AG10803 (cell line): ENCODE data around the gene MCM3AP.

Source experiments
- DNase-seq: peaks from one replicate; pipeline ENCODE4 v3.0.0; 2010; ENCODE audit warnings: low read depth
- H3K4me3 ChIP-seq: 2 replicates; pipeline ENCODE4 v1.5.1; 2011; ENCODE audit warnings: mild to moderate bottlenecking, low read length, control low read depth
- TF ChIP-seq, protein P1 (sequence below): conservative IDR thresholded peaks from 2 replicates; pipeline ENCODE4 v1.5.1; 2011; ENCODE audit warnings: mild to moderate bottlenecking, low read length, control low read depth, inconsistent platforms

MCM3AP gene

DNA sequence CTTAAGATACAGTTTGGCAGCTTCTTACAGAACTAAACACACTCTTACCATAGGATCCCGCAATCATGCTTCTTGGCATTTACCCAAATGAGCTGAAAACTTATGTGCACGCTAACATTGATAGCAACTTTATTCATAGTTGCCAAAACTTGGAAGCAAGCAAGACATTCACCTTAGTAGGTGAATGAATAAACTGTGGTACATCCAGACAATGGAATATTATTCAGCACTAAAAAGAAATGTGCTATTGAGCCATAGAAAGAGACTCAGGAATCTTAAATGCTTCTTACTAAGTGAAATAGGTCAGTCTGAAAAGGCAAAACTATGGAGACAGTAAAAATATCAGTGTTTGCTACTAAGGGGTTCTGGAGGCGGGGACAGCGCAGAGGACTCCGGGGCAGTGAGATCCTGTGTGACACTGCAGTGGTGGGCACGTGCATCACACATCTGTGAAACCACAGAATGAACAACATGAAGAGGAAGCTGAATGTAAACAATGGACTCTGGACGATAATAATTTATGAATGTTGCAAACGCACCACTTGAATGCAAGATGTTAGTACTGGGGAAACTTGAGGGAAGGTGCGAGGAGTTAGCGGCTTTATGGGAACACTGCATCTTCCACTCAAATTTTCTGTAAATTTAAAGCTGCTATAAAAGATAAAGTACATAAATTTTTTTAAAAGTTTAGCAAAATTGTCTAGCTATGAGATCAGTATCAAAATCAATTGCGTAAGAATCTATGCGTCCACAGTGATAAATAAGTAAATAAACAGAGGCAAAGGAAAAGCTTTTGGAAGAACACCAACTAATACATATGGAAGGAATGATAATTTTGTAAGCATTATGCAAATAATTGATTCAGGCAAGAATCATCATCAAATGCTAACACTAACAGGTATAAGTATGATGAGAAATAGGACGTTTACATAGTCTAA, 85.7 kb downstream of the MCM3AP start:
- no peak for DNase-seq
- no peak overlapping the region for H3K4me3 ChIP-seq
- TF ChIP-seq, protein P1, sequence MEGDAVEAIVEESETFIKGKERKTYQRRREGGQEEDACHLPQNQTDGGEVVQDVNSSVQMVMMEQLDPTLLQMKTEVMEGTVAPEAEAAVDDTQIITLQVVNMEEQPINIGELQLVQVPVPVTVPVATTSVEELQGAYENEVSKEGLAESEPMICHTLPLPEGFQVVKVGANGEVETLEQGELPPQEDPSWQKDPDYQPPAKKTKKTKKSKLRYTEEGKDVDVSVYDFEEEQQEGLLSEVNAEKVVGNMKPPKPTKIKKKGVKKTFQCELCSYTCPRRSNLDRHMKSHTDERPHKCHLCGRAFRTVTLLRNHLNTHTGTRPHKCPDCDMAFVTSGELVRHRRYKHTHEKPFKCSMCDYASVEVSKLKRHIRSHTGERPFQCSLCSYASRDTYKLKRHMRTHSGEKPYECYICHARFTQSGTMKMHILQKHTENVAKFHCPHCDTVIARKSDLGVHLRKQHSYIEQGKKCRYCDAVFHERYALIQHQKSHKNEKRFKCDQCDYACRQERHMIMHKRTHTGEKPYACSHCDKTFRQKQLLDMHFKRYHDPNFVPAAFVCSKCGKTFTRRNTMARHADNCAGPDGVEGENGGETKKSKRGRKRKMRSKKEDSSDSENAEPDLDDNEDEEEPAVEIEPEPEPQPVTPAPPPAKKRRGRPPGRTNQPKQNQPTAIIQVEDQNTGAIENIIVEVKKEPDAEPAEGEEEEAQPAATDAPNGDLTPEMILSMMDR, result no peak

DNA sequence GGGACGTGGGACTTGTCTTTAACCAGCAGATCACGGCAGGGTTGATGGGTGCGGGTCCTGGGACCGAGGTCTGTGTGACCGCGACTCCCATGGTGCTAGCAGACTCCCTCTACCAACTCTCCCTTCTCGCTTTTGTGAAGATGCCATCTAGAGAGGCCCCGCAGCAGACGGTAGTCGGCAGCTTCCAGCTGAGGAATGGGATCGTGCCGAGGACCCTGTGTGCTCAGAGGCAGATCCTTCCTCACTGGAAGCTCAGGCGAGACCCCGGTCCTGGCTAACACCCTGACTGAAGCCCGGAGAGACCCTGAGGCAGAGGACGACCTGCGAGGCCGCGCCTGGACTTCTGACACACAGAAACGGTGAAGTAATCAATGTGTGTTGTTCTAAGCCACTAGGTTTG, 88.7 kb downstream of the MCM3AP start:
- no peak overlapping the region for H3K4me3 ChIP-seq
- DNase-seq, result no peak
- TF ChIP-seq, protein P1, result no peak

DNA sequence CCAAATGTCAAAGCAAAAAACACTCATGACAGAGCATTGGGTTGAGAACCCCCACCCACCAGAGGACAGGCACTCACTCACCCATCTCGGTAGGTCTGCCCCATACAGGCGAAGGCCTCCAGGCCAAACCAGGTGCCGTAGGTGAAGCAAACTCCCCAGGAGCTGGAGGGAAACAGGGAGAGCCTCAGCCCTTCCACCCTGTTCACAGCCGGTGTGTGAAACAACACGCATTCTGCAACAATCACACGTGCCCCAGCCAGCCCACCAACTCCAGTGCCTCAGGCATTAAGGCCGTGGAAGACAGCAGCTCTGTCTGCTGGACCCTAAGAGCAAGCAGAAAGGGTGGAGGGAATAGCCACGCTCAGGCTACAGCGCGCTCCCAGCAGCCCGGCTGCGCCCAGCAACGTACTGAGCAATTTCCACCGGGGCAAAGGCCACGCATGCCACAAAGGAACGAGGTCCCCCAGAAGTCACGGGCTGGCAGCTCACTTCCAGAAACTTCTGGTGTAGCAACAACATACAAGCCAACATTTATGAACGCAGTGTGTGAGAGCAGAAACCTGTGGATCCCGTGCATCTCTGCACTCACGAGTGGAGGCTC, 89.7 kb downstream of the MCM3AP start:
- no peak overlapping the region for H3K4me3 ChIP-seq
- TF ChIP-seq, protein P1, result no peak
- no peak for DNase-seq

DNA sequence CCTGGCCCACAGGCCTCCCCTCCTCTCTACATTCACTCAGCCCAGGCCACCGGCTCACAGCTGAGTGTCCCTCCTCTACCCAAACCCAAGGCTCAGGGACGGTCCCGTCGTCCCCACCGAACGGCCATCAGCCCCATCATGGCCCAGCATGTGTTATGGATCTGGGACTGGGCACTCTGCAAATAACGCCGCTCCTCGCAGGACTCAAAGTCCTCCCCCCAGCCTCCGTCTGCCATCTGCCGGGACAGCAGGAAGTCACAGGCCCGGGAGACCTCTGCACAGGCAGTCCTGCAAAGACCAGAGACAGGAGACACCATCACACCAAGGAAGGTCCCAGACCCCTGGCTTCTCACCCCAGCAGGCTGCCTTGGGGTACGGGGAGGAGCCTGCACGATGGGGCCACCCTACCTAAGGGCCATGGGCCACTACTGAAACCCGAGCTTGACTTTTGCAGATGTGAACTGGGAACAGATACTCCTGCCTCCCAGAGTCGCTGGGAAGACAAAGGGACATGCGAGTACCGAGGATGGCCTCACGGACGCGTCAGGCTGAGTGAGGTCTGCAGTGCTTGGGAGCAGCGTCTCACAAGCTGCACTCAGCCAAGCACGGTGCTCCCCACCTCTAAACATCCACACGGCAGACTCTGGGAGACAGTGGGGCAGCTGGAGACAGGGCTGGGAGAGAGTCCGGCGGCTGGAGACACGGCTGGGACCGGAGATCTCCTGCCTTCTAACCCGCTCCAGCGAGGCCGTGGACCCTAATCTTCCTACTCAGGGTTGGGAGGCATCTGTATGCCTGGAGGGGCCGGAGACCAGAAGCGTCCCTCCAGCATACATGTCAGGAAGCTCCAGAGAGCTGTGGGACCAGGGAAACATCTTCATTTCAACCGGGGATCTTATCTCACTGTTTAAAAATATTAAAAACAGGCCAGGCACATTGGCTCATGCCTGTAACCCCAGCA, 90.8 kb downstream of the MCM3AP start:
- H3K4me3 ChIP-seq, result no peak overlapping the region
- TF ChIP-seq, protein P1, result no peak
- DNase-seq, result no peak

DNA sequence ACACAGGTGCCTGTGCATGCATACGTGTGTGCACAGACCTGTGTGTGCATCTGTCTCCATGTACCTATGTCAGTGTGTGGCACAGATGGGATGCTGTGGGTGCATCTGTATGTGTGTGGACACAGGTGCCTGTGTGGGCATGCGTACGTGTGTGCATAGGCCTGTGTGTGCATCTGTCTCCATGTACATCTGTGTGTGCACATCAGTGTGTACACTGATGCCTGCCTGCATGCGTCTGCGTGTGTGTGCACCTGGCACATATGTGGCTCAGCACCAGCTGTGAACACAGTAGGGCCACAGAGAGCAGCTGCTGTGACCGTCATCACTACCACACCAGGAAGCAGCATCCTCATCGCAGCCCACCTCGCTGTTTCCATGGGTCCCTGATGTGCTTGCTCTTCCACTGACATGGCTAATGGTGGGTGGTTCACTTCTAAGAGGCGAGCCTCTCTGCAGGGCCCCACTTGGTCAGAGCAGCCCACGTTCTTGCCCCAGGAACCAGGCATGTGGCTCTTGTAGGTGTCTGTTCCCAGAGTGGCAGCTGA, 91.5 kb downstream of the MCM3AP start:
- no peak overlapping the region for H3K4me3 ChIP-seq
- no peak for DNase-seq
- TF ChIP-seq, protein P1, result no peak

DNA sequence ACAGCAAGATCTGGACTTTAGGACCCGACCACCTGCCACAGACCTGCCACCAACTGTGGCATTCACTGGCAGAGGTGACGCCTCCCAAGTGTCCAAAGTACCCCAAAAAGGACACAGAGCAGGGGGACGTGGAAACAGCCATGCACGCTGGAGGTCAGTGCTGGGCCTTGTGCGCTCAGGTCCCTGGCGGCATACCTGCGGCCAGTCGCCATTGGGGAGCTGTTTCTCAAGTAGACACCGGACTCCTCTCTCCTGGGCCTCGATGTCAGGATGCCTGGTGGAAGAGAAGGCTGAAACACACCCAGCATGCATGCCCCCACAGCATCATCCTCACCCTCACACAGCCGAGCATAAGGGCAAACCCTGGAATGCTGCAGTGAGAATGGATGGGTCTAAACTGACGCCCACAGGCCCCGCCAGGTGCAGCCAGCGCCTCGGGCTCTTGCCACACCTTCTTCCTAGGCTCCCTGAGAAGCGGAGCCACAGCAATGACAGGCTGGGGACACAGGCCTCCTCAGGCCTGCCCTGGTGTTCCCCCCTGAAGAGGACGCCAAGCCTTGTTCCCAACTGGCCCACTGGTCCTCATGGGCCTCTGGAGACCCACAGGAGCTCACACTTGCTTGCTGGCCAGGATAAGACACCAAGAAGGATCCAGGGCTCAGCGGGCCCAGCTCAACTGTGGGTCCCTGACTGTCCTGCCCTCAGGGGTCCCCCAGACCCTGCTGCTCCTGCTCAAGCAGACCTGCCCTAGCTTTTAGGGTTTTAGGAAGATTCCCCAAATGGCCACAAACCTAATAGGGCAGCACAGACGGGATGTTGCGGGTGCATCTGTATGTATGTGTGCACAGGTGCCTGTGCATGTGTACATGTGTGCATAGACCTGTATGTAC, 93.5 kb downstream of the MCM3AP start:
- DNase-seq, result no peak
- H3K4me3 ChIP-seq, result no peak overlapping the region
- TF ChIP-seq, protein P1, result no peak
